LNCAP (cell line): ENCODE measurements around the gene CBFB.

Experiments
- CTCF ChIP-seq: fragments of 450-650 bp; IDR thresholded peaks from 2 replicates; pipeline ENCODE4 v1.5.1; 2017; ENCODE audit warnings: mild to moderate bottlenecking

Gene CBFB

GRCh38 chr16:67148221-67148620, 119.3 kb downstream of the CBFB start:
- no peak for TF ChIP-seq CTCF

GRCh38 chr16:67148656-67149275, 119.8 kb downstream of the CBFB start:
- TF ChIP-seq CTCF: no peak

GRCh38 chr16:67149276-67150046, 120.5 kb downstream of the CBFB start:
- TF ChIP-seq CTCF: no peak

- TF ChIP-seq CTCF: no peak
Observed at GRCh38 chr16:67150047-67150832, 121.3 kb downstream of the CBFB start.
